Stimulated activated memory B cell treated with anti-CD40 and anti-IgM and Interleukin-4, amounts not matched to agents 10 μg/mL and 1 μg/mL and 100 μg/mL, for 72 hours (primary cell): Measurements from ENCODE around the gene SLAMF9.
A peak's percentile ranks its signal among the peaks of the same experiment; 100 is the strongest.
"Not testable (repeated sequence)": the region's sequence is repeated elsewhere in the genome, so short reads cannot be mapped to it uniquely, and the experiment has no call there.

ENCODE experiments used
- ATAC-seq: fragments of 150-1000 bp; cut with Tn5 transposase; 2 replicates; pipeline ENCODE4 v1.10.0; 2021
- H3K27ac Mint-ChIP-seq: one replicate; pipeline ENCODE4 v1.8.0; 2022; ENCODE audit warnings: mild to moderate bottlenecking, mixed read lengths
- H3K27me3 Mint-ChIP-seq: one replicate; pipeline ENCODE4 v1.8.0; 2022; ENCODE audit warnings: mixed read lengths
- H3K36me3 Mint-ChIP-seq: one replicate; pipeline ENCODE4 v1.8.0; 2022; ENCODE audit warnings: mixed read lengths
- H3K4me1 Mint-ChIP-seq: one replicate; pipeline ENCODE4 v1.8.0; 2022; ENCODE audit warnings: mixed read lengths
- H3K4me3 Mint-ChIP-seq: one replicate; pipeline ENCODE4 v1.8.0; 2022; ENCODE audit warnings: mild to moderate bottlenecking, moderate library complexity, mixed read lengths
- H3K9me3 Mint-ChIP-seq: one replicate; pipeline ENCODE4 v1.8.0; 2022; ENCODE audit warnings: mixed read lengths

Gene SLAMF9

DNA sequence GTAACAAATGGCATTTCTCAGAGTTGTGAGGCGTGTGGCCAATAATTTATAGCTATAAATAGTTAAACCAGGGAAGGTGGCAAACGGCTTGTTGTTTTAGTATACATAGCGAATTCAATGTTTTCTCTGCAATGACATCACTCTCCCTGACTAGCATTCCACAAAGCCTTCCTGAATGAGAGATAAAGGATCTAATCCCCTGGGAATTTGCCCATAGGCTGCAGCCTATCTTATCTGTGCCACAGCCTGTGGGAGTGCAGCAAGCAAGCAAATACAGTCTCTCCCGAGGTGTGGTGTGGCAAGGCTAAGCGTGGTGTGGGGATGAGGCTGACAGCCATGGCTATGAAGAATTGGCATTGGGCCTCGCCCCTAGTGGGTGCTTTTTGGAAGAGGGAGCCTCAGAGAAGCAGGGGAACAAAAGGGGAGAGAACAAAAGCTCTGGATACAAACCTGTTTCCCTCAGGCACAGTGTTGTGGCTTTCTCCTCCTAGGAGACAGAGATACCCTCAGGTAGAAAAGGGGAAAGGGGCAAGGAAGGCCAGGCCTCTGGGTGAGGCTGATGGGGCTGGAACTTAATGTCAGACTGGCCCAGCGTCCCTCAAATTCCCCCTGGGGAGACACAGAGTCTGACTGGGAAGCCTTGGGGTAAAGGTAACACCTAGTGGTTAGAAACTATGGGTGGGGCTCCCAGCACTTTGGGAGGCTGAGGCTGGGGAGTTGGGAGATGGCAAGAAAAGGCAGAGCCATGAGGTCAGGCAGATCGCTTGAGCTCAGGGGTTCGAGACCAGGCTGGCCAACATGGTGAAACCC lies 37.6 kb downstream of the SLAMF9 start:
- H3K4me3 Mint-ChIP-seq: no peak overlapping the region
- no peak for ATAC-seq
- H3K36me3 Mint-ChIP-seq: peaks cover 60% of the 10 kb centered on the region
- peaks cover 82% of the 10 kb centered on the region for H3K4me1 Mint-ChIP-seq
- H3K9me3 Mint-ChIP-seq: no peaks in the 10 kb centered on the region
- peak overlapping the region; percentile 43 for H3K27ac Mint-ChIP-seq
- H3K27me3 Mint-ChIP-seq: no peaks in the 10 kb centered on the region

DNA sequence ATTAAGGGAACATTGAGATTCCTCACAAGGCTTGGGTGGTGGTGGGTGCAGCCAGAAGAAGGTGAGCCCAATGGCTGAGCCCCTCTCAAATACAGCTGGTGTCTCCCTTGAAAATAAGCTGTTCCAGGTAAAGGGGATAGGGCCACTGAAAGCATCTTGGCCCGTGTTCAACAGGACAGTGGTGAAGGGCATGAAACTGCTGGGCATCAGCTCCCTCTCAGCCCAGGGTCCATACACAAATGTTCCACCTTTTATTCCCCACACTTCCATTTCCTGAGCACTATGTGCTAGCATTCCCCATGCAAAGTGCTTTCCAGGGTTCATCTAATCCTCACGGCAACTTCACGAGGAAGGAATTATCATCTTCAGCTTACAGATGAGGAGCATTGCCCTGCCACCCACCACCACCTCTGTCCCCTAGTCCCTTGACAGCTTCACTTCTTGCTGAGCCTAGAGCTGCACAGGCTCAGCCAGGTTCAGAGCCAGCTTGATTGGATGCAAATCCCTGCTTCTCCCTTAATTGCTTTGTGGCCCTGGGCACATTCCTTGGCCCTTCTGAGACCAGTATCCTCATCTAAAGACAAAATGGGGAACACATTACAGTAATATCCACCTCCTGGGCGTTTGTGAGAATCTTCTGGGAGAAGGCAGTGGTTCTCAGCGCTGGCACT lies 38.3 kb downstream of the SLAMF9 start:
- peak overlapping the region; percentile 43 for H3K27ac Mint-ChIP-seq
- H3K4me3 Mint-ChIP-seq: no peak overlapping the region
- peaks cover 57% of the 10 kb centered on the region for H3K36me3 Mint-ChIP-seq
- H3K4me1 Mint-ChIP-seq: peaks cover 82% of the 10 kb centered on the region
- no peak for ATAC-seq
- no peaks in the 10 kb centered on the region for H3K9me3 Mint-ChIP-seq
- no peaks in the 10 kb centered on the region for H3K27me3 Mint-ChIP-seq

DNA sequence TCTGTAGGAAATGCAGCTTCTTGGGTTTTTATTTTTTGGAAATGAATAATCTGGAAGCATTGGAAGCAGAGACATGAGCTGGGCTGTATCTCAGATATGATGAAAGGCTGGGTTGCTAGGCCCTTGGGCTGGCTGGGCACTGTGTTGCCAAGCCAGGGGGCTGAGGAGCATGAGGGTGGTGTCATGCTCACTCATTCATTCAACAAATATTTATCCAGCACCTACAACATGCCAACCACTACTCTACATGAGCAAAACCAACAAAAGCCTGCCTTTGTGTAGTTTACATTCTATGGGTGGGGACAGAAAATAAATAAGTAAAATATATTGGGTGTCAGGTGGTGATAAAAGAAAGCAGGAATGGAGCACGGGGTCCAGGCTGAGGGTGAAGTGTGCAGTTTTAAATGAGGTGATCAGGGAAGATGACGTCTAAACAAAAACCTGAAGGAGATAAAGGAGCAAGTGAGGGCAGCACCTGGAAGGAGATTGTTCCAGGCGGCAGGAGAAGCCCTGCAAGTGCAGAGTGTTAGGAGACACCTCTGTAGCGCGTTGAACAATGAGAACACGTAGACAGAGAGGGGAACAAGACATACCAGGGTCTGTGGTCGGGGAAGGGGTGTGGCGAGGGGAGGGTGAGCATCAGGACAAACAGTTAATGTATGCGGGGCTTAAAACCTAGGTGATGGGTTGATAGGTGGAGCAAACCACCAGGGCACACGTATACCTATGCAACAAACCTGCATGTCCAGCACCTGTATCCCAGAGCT lies 39.6 kb downstream of the SLAMF9 start:
- ATAC-seq: no peak
- peaks cover 81% of the 10 kb centered on the region for H3K4me1 Mint-ChIP-seq
- H3K9me3 Mint-ChIP-seq: no peaks in the 10 kb centered on the region
- no peak overlapping the region for H3K4me3 Mint-ChIP-seq
- H3K27me3 Mint-ChIP-seq: no peaks in the 10 kb centered on the region
- H3K36me3 Mint-ChIP-seq: peaks cover 44% of the 10 kb centered on the region
- peak overlapping the region; percentile 81 for H3K27ac Mint-ChIP-seq

DNA sequence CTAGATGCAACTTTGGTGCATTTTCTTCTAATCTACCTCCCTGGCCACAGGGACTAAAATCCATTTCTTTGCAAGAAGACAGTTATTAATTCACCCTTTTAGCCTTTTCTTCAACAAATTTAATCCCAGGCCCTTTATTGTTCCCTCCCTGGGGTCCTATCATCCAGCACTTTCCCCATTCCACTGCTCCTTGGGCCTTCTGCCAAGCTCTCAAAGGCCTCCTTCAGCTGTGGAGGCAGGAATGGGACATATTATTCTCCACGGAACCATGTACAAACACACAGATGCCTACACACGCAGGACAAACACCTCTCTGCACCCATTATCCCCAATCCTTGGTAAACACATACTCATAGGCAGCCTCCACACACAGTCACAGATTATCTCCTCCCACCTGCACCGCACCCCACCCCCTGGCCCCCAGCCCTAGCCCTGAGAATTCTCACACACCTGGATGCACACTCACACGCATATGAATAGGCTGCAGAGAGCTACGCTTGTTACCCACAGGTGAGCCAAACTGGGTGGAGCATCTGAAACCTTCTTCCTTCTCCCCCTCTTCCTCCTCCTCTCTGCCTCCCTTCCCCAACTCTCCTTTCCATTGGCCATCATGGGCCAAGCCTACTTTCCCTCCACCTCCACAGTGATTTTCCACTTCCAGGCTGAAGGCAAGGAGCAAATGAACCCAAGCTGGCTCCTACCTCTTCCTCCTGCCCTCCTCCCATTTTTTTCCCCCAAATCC lies 40.4 kb downstream of the SLAMF9 start:
- H3K9me3 Mint-ChIP-seq: no peaks in the 10 kb centered on the region
- peaks cover 81% of the 10 kb centered on the region for H3K4me1 Mint-ChIP-seq
- H3K27ac Mint-ChIP-seq: peak overlapping the region; percentile 81
- peaks cover 38% of the 10 kb centered on the region for H3K36me3 Mint-ChIP-seq
- no peak overlapping the region for H3K4me3 Mint-ChIP-seq
- H3K27me3 Mint-ChIP-seq: no peaks in the 10 kb centered on the region
- ATAC-seq: no peak

DNA sequence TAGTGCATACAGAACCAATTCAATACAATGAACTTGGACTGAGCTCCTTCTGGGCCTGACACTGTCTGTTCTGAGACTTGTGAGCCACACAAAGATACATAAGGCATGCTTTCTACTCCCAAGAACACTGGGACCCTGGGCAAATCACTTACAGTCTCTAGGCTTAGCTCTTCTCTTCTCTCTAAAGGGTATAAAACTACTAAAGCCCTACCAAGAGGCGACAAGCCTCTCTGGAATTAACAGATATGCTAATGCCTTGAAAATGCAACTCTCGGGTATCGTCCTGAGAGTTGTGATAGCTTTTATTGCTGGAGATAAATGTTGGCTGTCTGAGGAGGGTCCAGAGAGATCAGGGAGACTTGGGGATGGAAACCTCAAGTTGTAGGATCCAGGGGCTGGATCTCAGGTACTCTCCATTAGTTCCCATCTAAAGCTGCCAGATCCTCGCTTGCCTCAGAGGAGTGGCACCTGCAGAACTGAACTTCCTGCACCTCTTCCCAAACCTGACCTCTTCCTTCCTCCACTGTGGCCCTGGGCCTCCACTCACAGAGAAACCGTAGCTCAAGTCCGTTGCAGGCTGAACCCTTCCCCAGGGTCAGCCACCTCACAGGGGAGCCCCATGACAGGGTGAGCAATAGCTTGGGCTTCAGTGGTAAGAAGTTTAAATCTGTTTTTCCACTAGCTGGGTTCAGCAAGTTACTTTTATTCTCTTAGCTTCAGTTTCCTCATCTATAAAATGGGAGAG lies 42.5 kb downstream of the SLAMF9 start:
- Mint-ChIP-seq H3K9me3 (no peaks in the 10 kb centered on the region), H3K4me1 (peaks cover 64% of the 10 kb centered on the region), H3K4me3 (no peak overlapping the region), H3K27me3 (no peaks in the 10 kb centered on the region), H3K36me3 (peaks cover 20% of the 10 kb centered on the region), H3K27ac (peak overlapping the region; percentile 81)
- ATAC-seq: no peak

DNA sequence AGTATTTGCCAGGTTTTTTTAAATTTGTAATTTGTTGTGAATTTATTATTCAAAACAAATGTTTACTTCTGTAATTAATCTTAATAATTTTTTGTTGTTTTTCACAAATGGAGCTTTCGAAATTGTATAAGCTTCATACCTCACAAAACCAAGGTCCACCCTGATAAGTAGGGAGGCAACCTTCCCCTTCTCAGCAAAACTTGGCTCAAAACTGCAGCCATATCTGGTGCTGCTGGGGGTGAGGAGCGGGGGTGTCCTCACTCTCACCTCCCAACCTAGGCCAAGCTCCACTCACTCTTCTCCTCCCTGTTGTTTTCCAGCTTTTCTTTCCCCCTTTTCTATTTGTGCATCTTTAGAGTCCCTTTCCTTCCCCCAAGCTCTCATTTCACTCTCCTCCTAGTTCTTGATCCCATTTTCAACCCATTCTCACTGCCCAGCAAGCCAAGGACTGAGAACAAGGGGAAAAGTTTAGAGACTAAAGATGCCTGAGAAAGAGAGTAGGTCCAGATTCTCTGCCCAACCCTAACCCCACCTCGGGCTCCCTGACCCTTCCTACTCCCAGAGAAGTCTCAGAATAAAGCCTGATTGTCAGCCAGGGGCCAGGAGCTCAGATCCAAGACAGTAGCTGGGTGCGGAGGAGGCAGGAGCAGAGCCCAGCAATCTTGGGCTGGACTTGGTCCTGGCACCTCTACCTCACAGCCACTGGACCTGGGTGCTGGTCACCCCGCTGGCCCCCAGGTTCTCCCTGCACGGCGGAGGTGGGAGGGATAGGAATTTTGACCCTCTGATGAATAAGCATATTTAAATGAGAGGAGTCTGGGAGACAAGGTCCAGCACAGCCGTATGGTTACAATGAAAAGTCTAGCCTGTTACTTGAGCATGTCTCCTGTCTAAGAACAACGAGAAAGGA lies 45.8 kb downstream of the SLAMF9 start:
- Mint-ChIP-seq H3K9me3 (no peaks in the 10 kb centered on the region), H3K4me1 (peaks cover 37% of the 10 kb centered on the region), H3K27me3 (no peaks in the 10 kb centered on the region), H3K4me3 (no peak overlapping the region), H3K27ac (peak overlapping the region; percentile 5), H3K36me3 (no peaks in the 10 kb centered on the region)
- no peak for ATAC-seq

DNA sequence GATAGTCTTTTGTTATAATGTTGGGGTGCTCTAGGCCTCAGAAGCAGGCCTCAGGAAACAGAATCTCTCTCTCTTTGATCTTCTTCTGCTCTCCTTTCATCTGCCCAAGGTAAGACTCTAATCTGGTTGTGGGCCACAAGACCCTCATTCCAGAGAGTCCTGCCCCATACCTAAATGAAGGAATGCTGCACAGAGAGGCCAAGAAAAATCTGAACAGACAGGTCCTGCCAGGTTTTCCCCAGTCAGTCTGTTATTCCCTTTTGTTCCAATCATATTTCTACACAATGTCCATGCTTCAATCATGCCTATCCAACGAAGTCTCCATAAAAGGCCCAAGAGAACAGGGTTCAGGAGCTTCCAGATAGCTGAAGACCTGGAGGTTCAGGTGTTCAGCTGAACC lies 47.1 kb downstream of the SLAMF9 start:
- Mint-ChIP-seq H3K27me3 (no peaks in the 10 kb centered on the region), H3K36me3 (no peaks in the 10 kb centered on the region), H3K4me3 (no peak overlapping the region), H3K9me3 (no peaks in the 10 kb centered on the region), H3K4me1 (peaks cover 24% of the 10 kb centered on the region), H3K27ac (peak overlapping the region; percentile 6)
- no peak for ATAC-seq

DNA sequence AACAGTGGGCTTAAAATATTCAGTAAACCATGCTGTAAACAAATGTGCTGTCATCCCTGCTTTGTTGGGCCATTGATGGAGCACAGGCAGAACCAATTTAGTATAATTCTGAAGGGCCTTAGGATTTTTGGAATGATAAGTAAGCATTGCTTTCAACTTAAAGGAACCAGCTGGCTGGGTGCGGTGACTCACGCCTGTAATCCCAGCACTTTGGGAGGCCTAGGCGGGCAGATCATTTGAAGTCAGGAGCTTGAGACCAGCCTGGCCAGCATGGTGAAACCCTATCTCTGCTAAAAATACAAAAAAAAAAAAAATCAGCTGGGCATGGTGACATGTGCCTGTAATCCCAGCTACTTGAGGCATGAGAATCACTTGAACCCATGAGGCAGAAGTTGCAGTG lies 50.0 kb downstream of the SLAMF9 start:
- H3K4me1 Mint-ChIP-seq: peaks cover 14% of the 10 kb centered on the region
- H3K9me3 Mint-ChIP-seq, H3K4me3 Mint-ChIP-seq, H3K27me3 Mint-ChIP-seq, H3K36me3 Mint-ChIP-seq, H3K27ac Mint-ChIP-seq, ATAC-seq: not testable (repeated sequence)

DNA sequence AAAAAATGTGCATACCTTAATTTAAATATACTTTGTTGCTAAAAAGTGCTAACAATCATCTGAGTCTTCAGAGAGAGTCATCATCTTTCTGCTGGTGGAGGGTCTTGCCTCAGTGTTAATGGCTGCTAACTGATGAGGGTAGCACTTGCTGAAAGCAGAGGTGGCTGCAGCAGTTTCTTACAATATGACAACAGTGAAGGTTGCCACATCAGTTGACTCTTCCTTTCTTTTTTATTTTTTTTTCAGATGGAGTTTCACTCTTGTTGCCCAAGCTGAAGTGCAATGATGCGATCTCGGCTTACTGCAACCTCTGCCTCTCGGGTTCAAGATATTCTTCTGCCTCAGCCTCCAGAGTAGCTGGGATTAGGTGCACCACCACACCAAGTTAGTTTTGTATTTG lies 51.5 kb downstream of the SLAMF9 start:
- no peaks in the 10 kb centered on the region for H3K27me3 Mint-ChIP-seq
- peaks cover 24% of the 10 kb centered on the region for H3K4me1 Mint-ChIP-seq
- no peaks in the 10 kb centered on the region for H3K36me3 Mint-ChIP-seq
- no peak overlapping the region for H3K27ac Mint-ChIP-seq
- H3K9me3 Mint-ChIP-seq: no peaks in the 10 kb centered on the region
- H3K4me3 Mint-ChIP-seq: no peak overlapping the region
- no peak for ATAC-seq
